Measurements from ENCODE around the gene SAMD4A. TPM values are rescaled to one million over a fixed set of nuclear protein-coding genes. Genes with fewer than 3 reads are reported as not detected.
A peak's percentile ranks its signal among the peaks of the same experiment; 100 is the strongest.

The SAMD4A gene
- total RNA-seq, 3 donors from 2014 or later: 28.5 to 44.6 (median 36.2) TPM

DNA sequence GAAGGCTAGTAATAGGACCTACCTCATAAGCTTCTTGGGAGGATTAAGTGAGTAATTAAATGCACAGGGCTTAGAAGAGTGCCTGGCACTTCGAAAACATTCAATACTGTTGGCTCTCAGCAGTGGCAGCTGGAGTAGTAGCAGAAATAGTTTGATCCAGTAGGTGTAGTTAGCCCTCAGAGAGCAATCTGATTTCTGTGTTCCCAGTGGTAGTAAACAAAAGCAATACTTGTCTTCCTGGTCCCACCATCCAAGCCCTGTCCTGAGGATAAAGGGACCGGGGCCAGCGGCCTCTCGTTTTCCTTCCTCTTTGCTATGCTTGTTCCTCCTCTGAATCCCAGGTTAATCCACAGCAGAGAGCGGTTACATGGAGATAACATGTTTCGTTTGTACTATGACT lies 131.6 kb downstream of the SAMD4A start:
- no peaks in the 10 kb centered on the region for H3K4me1 ChIP-seq
- H3K9me3 ChIP-seq: no peaks in the 10 kb centered on the region
- intact Hi-C loops (cut with DNase I; ENCODE audit: low total_unique reads): no loop called here
- no peak overlapping the region for H3K4me3 ChIP-seq
- peak overlapping the region; percentile 22 to 46 for H3K27ac ChIP-seq
- TF ChIP-seq POLR2AphosphoS5 (IDR thresholded peaks at IDR 0.05) (no peak), POLR2A (IDR thresholded peaks at IDR 0.05) (no peak)
- TF ChIP-seq, protein P1, sequence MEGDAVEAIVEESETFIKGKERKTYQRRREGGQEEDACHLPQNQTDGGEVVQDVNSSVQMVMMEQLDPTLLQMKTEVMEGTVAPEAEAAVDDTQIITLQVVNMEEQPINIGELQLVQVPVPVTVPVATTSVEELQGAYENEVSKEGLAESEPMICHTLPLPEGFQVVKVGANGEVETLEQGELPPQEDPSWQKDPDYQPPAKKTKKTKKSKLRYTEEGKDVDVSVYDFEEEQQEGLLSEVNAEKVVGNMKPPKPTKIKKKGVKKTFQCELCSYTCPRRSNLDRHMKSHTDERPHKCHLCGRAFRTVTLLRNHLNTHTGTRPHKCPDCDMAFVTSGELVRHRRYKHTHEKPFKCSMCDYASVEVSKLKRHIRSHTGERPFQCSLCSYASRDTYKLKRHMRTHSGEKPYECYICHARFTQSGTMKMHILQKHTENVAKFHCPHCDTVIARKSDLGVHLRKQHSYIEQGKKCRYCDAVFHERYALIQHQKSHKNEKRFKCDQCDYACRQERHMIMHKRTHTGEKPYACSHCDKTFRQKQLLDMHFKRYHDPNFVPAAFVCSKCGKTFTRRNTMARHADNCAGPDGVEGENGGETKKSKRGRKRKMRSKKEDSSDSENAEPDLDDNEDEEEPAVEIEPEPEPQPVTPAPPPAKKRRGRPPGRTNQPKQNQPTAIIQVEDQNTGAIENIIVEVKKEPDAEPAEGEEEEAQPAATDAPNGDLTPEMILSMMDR (IDR thresholded peaks at IDR 0.05): no peak
- H3K36me3 ChIP-seq: no peaks in the 10 kb centered on the region
- DNase-seq (ENCODE audit: low spot score in 2 of 2): no peak
- no peaks in the 10 kb centered on the region for H3K27me3 ChIP-seq

DNA sequence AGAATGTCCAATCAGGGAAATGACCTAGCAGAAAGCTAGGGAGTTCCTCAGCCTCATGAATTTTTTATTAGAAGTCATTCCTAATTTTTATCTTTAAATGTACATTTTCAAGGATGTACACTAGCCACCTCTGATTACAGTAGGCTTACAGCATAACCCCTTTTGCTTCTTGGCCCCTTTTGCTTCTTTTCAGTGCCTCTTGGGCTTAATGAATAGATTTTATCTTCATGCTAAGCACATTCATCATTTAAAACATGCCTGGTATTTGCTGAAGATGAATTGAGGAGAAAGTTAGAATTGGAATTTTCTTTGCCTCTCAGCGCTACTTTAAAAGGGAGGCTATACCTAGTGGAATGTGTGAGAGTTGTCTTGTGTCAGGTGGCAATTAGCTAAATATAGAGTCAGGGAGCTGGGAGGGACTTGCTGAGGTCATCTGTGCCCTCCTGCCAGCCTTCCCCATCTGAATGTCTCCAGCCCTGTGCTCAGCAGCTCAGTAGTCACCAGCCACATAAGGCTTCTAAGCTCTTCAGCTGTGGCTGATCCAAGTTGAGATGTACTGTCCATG lies 132.1 kb downstream of the SAMD4A start:
- Histone ChIP-seq H3K27ac (peak overlapping the region; percentile 35 to 46), H3K4me3 (no peak overlapping the region), H3K36me3 (no peaks in the 10 kb centered on the region), H3K9me3 (no peaks in the 10 kb centered on the region), H3K4me1 (no peaks in the 10 kb centered on the region), H3K27me3 (no peaks in the 10 kb centered on the region)
- intact Hi-C loops (cut with DNase I; ENCODE audit: low total_unique reads): no loop called here
- TF ChIP-seq, protein P1 (IDR thresholded peaks at IDR 0.05): no peak
- TF ChIP-seq POLR2A (IDR thresholded peaks at IDR 0.05) (no peak), POLR2AphosphoS5 (IDR thresholded peaks at IDR 0.05) (no peak)
- peak in 1 of 2 donors; percentile 43 for DNase-seq (ENCODE audit: low spot score in 2 of 2)

DNA sequence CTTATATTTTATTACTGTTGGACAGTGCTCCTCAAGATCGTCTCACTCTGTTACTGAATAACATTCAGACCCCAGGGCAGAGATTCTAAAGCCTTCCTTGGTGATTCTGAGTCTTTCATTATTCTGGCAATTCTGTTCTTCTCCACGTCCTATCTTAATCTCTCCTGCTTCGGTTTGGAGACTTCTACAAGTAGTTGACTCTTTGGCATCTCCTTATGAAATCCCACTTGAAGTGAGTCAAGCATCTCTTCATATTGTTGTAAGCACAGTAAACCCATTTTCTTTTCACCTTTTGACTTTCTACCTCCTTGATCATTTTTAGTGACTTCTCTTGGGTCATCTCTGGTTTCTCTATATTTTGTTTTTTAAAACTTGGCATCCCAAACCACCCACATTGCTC lies 132.8 kb downstream of the SAMD4A start:
- intact Hi-C loops (cut with DNase I; ENCODE audit: low total_unique reads): no loop called here
- H3K27ac ChIP-seq: no peak overlapping the region

DNA sequence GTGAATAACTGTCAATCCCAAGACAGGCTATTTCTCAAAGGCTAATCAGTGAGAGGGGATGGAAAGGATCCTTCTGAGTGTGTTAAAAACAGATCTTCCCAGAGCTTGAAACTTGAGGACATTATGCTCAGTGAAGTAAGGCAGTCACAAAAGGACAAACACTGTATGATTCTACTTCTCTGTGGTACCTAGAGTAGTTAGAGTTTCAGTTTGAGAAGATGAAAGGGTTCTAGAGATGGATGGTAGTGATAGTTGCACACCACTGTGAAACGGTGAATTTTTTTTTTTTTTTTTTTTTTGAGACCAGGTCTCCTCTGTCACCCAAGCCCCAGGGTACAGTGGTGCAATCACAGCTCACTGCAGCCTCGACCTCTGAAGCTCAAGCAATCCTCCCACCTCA lies 133.8 kb downstream of the SAMD4A start:
- no peaks in the 10 kb centered on the region for H3K4me1 ChIP-seq
- H3K4me3 ChIP-seq: no peak overlapping the region
- no peaks in the 10 kb centered on the region for H3K27me3 ChIP-seq
- no peaks in the 10 kb centered on the region for H3K36me3 ChIP-seq
- TF ChIP-seq POLR2A (IDR thresholded peaks at IDR 0.05) (no peak), POLR2AphosphoS5 (IDR thresholded peaks at IDR 0.05) (no peak)
- TF ChIP-seq, protein P1 (IDR thresholded peaks at IDR 0.05): no peak
- no peak overlapping the region for H3K27ac ChIP-seq
- intact Hi-C loops (cut with DNase I; ENCODE audit: low total_unique reads): no loop called here
- no peaks in the 10 kb centered on the region for H3K9me3 ChIP-seq
- DNase-seq (ENCODE audit: low spot score in 2 of 2): no peak

More for the DNA sequence above, 132.8 kb downstream of the SAMD4A start:
- TF ChIP-seq POLR2A (IDR thresholded peaks at IDR 0.05) (no peak), POLR2AphosphoS5 (IDR thresholded peaks at IDR 0.05) (no peak)
- TF ChIP-seq, protein P1 (IDR thresholded peaks at IDR 0.05): no peak
- H3K27me3 ChIP-seq: no peaks in the 10 kb centered on the region
- H3K4me3 ChIP-seq: no peak overlapping the region
- DNase-seq (ENCODE audit: low spot score in 2 of 2): no peak
- no peaks in the 10 kb centered on the region for H3K9me3 ChIP-seq
- H3K36me3 ChIP-seq: no peaks in the 10 kb centered on the region
- H3K4me1 ChIP-seq: no peaks in the 10 kb centered on the region

DNA sequence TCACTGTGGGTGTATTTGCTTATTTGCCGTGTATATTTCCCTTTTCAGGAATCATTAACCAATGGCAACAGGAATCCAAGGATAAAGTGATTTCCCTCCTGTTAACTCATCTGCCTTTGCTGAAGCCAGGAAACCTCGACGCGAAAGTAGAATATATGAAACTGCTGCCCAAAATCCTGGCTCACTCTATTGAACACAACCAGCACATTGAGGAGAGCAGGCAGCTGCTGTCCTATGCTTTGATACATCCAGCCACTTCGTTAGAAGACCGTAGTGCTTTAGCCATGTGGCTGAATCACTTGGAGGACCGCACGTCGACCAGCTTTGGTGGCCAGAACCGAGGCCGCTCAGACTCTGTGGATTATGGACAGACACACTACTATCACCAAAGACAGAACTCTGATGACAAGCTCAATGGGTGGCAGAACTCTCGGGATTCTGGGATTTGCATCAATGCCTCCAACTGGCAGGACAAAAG lies 135.1 kb downstream of the SAMD4A start:
- no peak for DNase-seq (ENCODE audit: low spot score in 2 of 2)
- intact Hi-C loops (cut with DNase I; ENCODE audit: low total_unique reads): no loop called here
- H3K4me1 ChIP-seq: no peaks in the 10 kb centered on the region

More for the DNA sequence above, 135.1 kb downstream of the SAMD4A start:
- Histone ChIP-seq H3K36me3 (no peaks in the 10 kb centered on the region), H3K9me3 (no peaks in the 10 kb centered on the region), H3K27me3 (no peaks in the 10 kb centered on the region), H3K27ac (no peak overlapping the region), H3K4me3 (no peak overlapping the region)
- TF ChIP-seq, protein P1 (IDR thresholded peaks at IDR 0.05): no peak
- TF ChIP-seq POLR2AphosphoS5 (IDR thresholded peaks at IDR 0.05) (no peak), POLR2A (IDR thresholded peaks at IDR 0.05) (no peak)
